ENCODE results near the gene OSBPL5. TPM values are rescaled to one million over a fixed set of nuclear protein-coding genes. Genes with fewer than 3 reads are reported as not detected.

Gene OSBPL5
- total and polyA plus RNA-seq, 11 donors: 10.1 to 27.7 (median 16.4) TPM

- 84 to 92% (median 89%) methylated on average over 12 to 14 of the region's 14 CpGs for WGBS, 4 donors
- Histone ChIP-seq H3K27me3 (peaks cover 0 to 12% (median 0%) of the 10 kb centered on the region in 9 donors), H3K36me3 (no peaks in the 10 kb centered on the region), H3K27ac (no peak overlapping the region), H3K9me3 (no peaks in the 10 kb centered on the region), H3K4me3 (no peak overlapping the region), H3K4me1 (peaks cover 0 to 3% (median 0%) of the 10 kb centered on the region in 12 donors)
- peak in 1 of 5 donors; percentile 18 for DNase-seq
- intact Hi-C loops (cut with DNase I): no loop called here
- no peak for ATAC-seq
- TF ChIP-seq CTCF (IDR thresholded peaks at IDR 0.05): no peak
- no peak for TF ChIP-seq POLR2A (IDR thresholded peaks at IDR 0.05)
Observed at GRCh38 chr11:3192511-3193372, 27.6 kb upstream of the OSBPL5 start.

GRCh38 chr11:3191586-3192324 lies 26.6 kb upstream of the OSBPL5 start:
- intact Hi-C loops (cut with DNase I): no loop called here
- Histone ChIP-seq H3K9me3 (no peaks in the 10 kb centered on the region), H3K4me1 (peaks cover 0 to 3% (median 0%) of the 10 kb centered on the region in 12 donors), H3K4me3 (no peak overlapping the region), H3K27ac (no peak overlapping the region), H3K27me3 (peaks cover 0 to 3% (median 0%) of the 10 kb centered on the region in 9 donors), H3K36me3 (no peaks in the 10 kb centered on the region)
- WGBS, 4 donors: 90 to 96% (median 93%) methylated on average over 19 of the region's 19 CpGs
- ATAC-seq: no peak
- TF ChIP-seq POLR2A (IDR thresholded peaks at IDR 0.05) (no peak), CTCF (IDR thresholded peaks at IDR 0.05) (no peak)
- peak in 1 of 5 donors; percentile 13 for DNase-seq

DNA sequence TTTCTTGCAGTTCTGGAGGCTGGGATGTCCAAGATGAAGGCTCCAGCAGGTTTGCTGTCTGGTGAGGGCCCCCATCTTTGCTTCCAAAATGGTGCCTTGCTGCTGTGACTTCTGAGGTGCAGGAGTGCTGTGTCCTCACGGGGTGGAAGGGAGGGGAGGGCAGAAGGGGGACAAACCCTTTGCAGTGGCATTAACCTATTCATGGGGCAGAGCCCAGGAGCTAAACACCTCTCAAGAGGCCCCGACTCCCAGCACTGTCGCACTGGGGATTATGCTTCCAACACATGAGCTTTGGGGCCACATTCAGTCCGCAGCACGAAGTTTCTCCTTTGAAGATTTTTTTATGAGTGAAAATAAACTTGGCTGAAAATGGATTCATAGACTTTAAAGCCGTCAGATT lies 25.5 kb upstream of the OSBPL5 start:
- DNase-seq (no peak), ATAC-seq (no peak)
- H3K4me3 ChIP-seq: no peak overlapping the region
- intact Hi-C loops (cut with DNase I): no loop called here
- H3K36me3 ChIP-seq: no peaks in the 10 kb centered on the region
- H3K27me3 ChIP-seq: no peaks in the 10 kb centered on the region
- WGBS, 4 donors: 81 to 90% (median 87%) methylated on average over 5 to 6 of the region's 6 CpGs
- TF ChIP-seq CTCF (IDR thresholded peaks at IDR 0.05) (no peak), POLR2A (IDR thresholded peaks at IDR 0.05) (no peak)
- H3K4me1 ChIP-seq: no peaks in the 10 kb centered on the region
- H3K9me3 ChIP-seq: no peaks in the 10 kb centered on the region
- H3K27ac ChIP-seq: no peak overlapping the region

Measured in heart left ventricle (tissue), 16 donors.